CD4-positive, alpha-beta T cell treated with Interleukin-17A for 1 hour (primary cell): ENCODE data around the gene TPSAB1.
"Not testable (repeated sequence)": the region's sequence is repeated elsewhere in the genome, so short reads cannot be mapped to it uniquely, and the experiment has no call there.

ENCODE experiments used
- DNase-seq: peaks from one replicate; pipeline ENCODE4 v3.0.0-alpha.2; 2020

TPSAB1 gene

GRCh38 chr16:1253701-1254364 is 13.3 kb downstream of the TPSAB1 start:
- DNase-seq, result not testable (repeated sequence)

GRCh38 chr16:1254821-1255220 is 14.3 kb downstream of the TPSAB1 start:
- DNase-seq, result not testable (repeated sequence)

- DNase-seq, result not testable (repeated sequence)
Measured at GRCh38 chr16:1255276-1256122, 15.0 kb downstream of the TPSAB1 start, which contains the start of gene TPSD1. TPSD1 (plus strand) TSS chr16:1256069; CDS start chr16:1256281, 212 bp downstream.

GRCh38 chr16:1256296-1256873 is 15.9 kb downstream of the TPSAB1 start:
- DNase-seq, result not testable (repeated sequence)

GRCh38 chr16:1256874-1257322 is 16.4 kb downstream of the TPSAB1 start:
- no peak for DNase-seq

- no peak for DNase-seq
Measured at GRCh38 chr16:1257561-1258224, 17.2 kb downstream of the TPSAB1 start.

GRCh38 chr16:1258225-1258600 is 17.7 kb downstream of the TPSAB1 start:
- no peak for DNase-seq

GRCh38 chr16:1258906-1259759 is 18.6 kb downstream of the TPSAB1 start:
- DNase-seq, result no peak

- DNase-seq, result no peak
Measured at GRCh38 chr16:1259760-1260068, 19.2 kb downstream of the TPSAB1 start.

GRCh38 chr16:1260101-1260680 is 19.7 kb downstream of the TPSAB1 start:
- no peak for DNase-seq

- DNase-seq, result no peak
Measured at GRCh38 chr16:1261131-1261892, 20.8 kb downstream of the TPSAB1 start.

GRCh38 chr16:1262210-1262845 is 21.8 kb downstream of the TPSAB1 start:
- DNase-seq, result no peak

- no peak for DNase-seq
Measured at GRCh38 chr16:1262846-1263221, 22.3 kb downstream of the TPSAB1 start.

GRCh38 chr16:1263591-1264344 is 23.3 kb downstream of the TPSAB1 start:
- no peak for DNase-seq

GRCh38 chr16:1264345-1265089 is 24.0 kb downstream of the TPSAB1 start:
- no peak for DNase-seq

GRCh38 chr16:1265090-1265630 is 24.7 kb downstream of the TPSAB1 start:
- DNase-seq, result no peak

- DNase-seq, result no peak
Measured at GRCh38 chr16:1265826-1266225, 25.3 kb downstream of the TPSAB1 start.

- not testable (repeated sequence) for DNase-seq
Measured at GRCh38 chr16:1269418-1269817, 28.9 kb downstream of the TPSAB1 start.

- no peak for DNase-seq
Measured at GRCh38 chr16:1271380-1271723, 30.8 kb downstream of the TPSAB1 start.
